OCI-LY3 (cell line): Measurements from ENCODE around the gene FYN.

ENCODE experiments used
- H2AFZ ChIP-seq: fragments of 200-600, 300-600 bp; shearing (Covaris generic); 2 replicates; pipeline ENCODE4 v1.6.0; 2014; ENCODE audit warnings: antibody characterized with exemption, low read depth, low read length
- H3K27ac ChIP-seq: fragments of 200-600, 300-600 bp; sonication (generic); 2 replicates; pipeline ENCODE4 v1.5.1; 2014; ENCODE audit warnings: mild to moderate bottlenecking, low read length, moderate library complexity, mixed read lengths
- H3K27me3 ChIP-seq: fragments of 200-600, 300-600 bp; sonication (generic); 2 replicates; pipeline ENCODE4 v1.6.1; 2014; ENCODE audit warnings: low read depth, low read length, mixed read lengths
- H3K36me3 ChIP-seq: fragments of 200-600, 300-600 bp; sonication (generic); replicated peaks from 2 replicates; pipeline ENCODE3; 2014; ENCODE audit warnings: low read depth, low read length, mixed read lengths
- H3K4me1 ChIP-seq: fragments of 300-600, 200-600 bp; sonication (generic); 2 replicates; pipeline ENCODE4 v1.6.1; 2014; ENCODE audit warnings: low read length, mixed read lengths
- H3K4me2 ChIP-seq: fragments of 200-600, 300-600 bp; sonication (generic); 2 replicates; pipeline ENCODE4 v1.6.1; 2014; ENCODE audit warnings: low read length, mixed read lengths
- H3K4me3 ChIP-seq: fragments of 300-600, 200-600 bp; sonication (generic); 2 replicates; pipeline ENCODE4 v1.5.1; 2014; ENCODE audit warnings: antibody characterized with exemption, mild to moderate bottlenecking, low read length, moderate library complexity
- H3K79me2 ChIP-seq: fragments of 300-600, 200-600 bp; shearing (Covaris generic); 2 replicates; pipeline ENCODE4 v1.6.1; 2014; ENCODE audit warnings: mild to moderate bottlenecking, low read length, mixed read lengths
- H3K9ac ChIP-seq: fragments of 300-600, 200-600 bp; shearing (Covaris generic); 2 replicates; pipeline ENCODE4 v1.6.0; 2014; ENCODE audit warnings: mild to moderate bottlenecking, low read length, moderate library complexity
- H3K9me3 ChIP-seq: fragments of 200-600, 300-600 bp; shearing (Covaris generic); 2 replicates; pipeline ENCODE4 v1.6.1; 2014; ENCODE audit warnings: low read length, mixed read lengths; ENCODE audit not compliant: insufficient read depth
- H4K20me1 ChIP-seq: fragments of 200-600, 300-600 bp; sonication (generic); 2 replicates; pipeline ENCODE4 v1.6.1; 2016; ENCODE audit warnings: low read length, mixed read lengths; ENCODE audit not compliant: insufficient read depth
- CTCF ChIP-seq: fragments of 200-600, 300-600 bp; sonication (generic); IDR thresholded peaks from 2 replicates; pipeline ENCODE4 v1.5.1; 2014; ENCODE audit warnings: antibody characterized with exemption, low read length, low read depth
- EZH2phosphoT487 ChIP-seq: fragments of 200-600 bp; shearing (Covaris generic); IDR thresholded peaks from 2 replicates; pipeline ENCODE4 v1.6.1; 2018; ENCODE audit warnings: antibody characterized with exemption, mixed run types, low read depth

The FYN gene

GRCh38 chr6:111633822-111634221 is 239.4 kb downstream of the FYN start:
- H3K27me3 ChIP-seq = peaks cover under 1% of the 10 kb centered on the region; the same call in 1 of the 2 replicates
- H3K36me3 ChIP-seq = no peaks in the 10 kb centered on the region
- no peak overlapping the region for H3K4me3 ChIP-seq
- H4K20me1 ChIP-seq = no peaks in the 10 kb centered on the region
- H3K9me3 ChIP-seq = no peaks in the 10 kb centered on the region
- no peak overlapping the region for H3K27ac ChIP-seq
- no peak overlapping the region for H3K4me2 ChIP-seq
- no peaks in the 10 kb centered on the region for H3K4me1 ChIP-seq
- TF ChIP-seq EZH2phosphoT487 (no peak), CTCF (no peak)
- no peak overlapping the region for H3K9ac ChIP-seq
- H2AFZ ChIP-seq = no peak overlapping the region
- no peaks in the 10 kb centered on the region for H3K79me2 ChIP-seq

- H3K4me2 ChIP-seq = no peak overlapping the region
- no peak overlapping the region for H3K27ac ChIP-seq
- H3K9me3 ChIP-seq = no peaks in the 10 kb centered on the region
- no peak for TF ChIP-seq EZH2phosphoT487
- peaks cover 9% of the 10 kb centered on the region for H3K27me3 ChIP-seq
- no peaks in the 10 kb centered on the region for H3K36me3 ChIP-seq
- H3K4me3 ChIP-seq = no peak overlapping the region
- H3K4me1 ChIP-seq = no peaks in the 10 kb centered on the region
- no peaks in the 10 kb centered on the region for H3K79me2 ChIP-seq
- no peaks in the 10 kb centered on the region for H4K20me1 ChIP-seq
- H2AFZ ChIP-seq = no peak overlapping the region
- H3K9ac ChIP-seq = no peak overlapping the region
Measured at GRCh38 chr6:111632468-111633247, 240.6 kb downstream of the FYN start.

GRCh38 chr6:111631903-111632460 is 241.3 kb downstream of the FYN start:
- H3K36me3 ChIP-seq = no peaks in the 10 kb centered on the region
- H3K9ac ChIP-seq = no peak overlapping the region
- H3K9me3 ChIP-seq = no peaks in the 10 kb centered on the region
- no peak overlapping the region for H3K4me2 ChIP-seq
- H3K4me1 ChIP-seq = no peaks in the 10 kb centered on the region
- no peak overlapping the region for H2AFZ ChIP-seq
- H3K27me3 ChIP-seq = peaks cover 9% of the 10 kb centered on the region
- TF ChIP-seq CTCF (no peak), EZH2phosphoT487 (no peak)
- no peak overlapping the region for H3K27ac ChIP-seq
- H4K20me1 ChIP-seq = no peaks in the 10 kb centered on the region
- no peaks in the 10 kb centered on the region for H3K79me2 ChIP-seq
- no peak overlapping the region for H3K4me3 ChIP-seq

GRCh38 chr6:111631018-111631417 is 242.2 kb downstream of the FYN start:
- no peak overlapping the region for H2AFZ ChIP-seq
- TF ChIP-seq CTCF (no peak), EZH2phosphoT487 (no peak)

More at GRCh38 chr6:111631018-111631417, 242.2 kb downstream of the FYN start:
- H3K9me3 ChIP-seq = no peaks in the 10 kb centered on the region
- H3K36me3 ChIP-seq = no peaks in the 10 kb centered on the region
- H3K9ac ChIP-seq = no peak overlapping the region
- no peak overlapping the region for H3K4me2 ChIP-seq
- H3K27ac ChIP-seq = no peak overlapping the region
- H3K27me3 ChIP-seq = peaks cover 9% of the 10 kb centered on the region
- no peaks in the 10 kb centered on the region for H4K20me1 ChIP-seq
- H3K4me1 ChIP-seq = no peaks in the 10 kb centered on the region
- H3K79me2 ChIP-seq = no peaks in the 10 kb centered on the region
- H3K4me3 ChIP-seq = no peak overlapping the region
